ENCODE measurements around the gene WBP4.

- TF ChIP-seq CTCF (IDR thresholded peaks at IDR 0.05) (no peak), RAD21 (IDR thresholded peaks at IDR 0.05; ENCODE audit: low read length) (no peak), TAF1 (IDR thresholded peaks at IDR 0.05; ENCODE audit: borderline replicate concordance, low read depth, low read length) (no peak), POLR2AphosphoS5 (IDR thresholded peaks at IDR 0.05; ENCODE audit: low read depth, low read length) (no peak), IRF3 (IDR thresholded peaks at IDR 0.05; ENCODE audit: low read depth, low read length) (no peak), TEAD4 (IDR thresholded peaks at IDR 0.05; ENCODE audit: borderline replicate concordance, insufficient read depth) (no peak), RFX5 (IDR thresholded peaks at IDR 0.05; ENCODE audit: low read length) (no peak), NRF1 (IDR thresholded peaks at IDR 0.05; ENCODE audit: low read depth, low read length) (no peak), GABPA (IDR thresholded peaks at IDR 0.05; ENCODE audit: low read depth) (no peak), EP300 (IDR thresholded peaks at IDR 0.05; ENCODE audit: borderline replicate concordance in 1 of 2, low read depth in 1 of 2, low read length in 1 of 2) (no peak), USF2 (IDR thresholded peaks at IDR 0.05; ENCODE audit: borderline replicate concordance, low read depth, low read length) (no peak)
Measured at GRCh38 chr13:41111454-41111853, 50.1 kb downstream of the WBP4 start.
